Nephron progenitor cell (in vitro differentiated cells): Measurements from ENCODE around the gene AAK1.
A peak's percentile ranks its signal among the peaks of the same experiment; 100 is the strongest.

Source experiments
- DNase-seq: peaks from one replicate; pipeline ENCODE4 v3.0.0; 2021
- H3K27ac Mint-ChIP-seq: 2 replicates; pipeline ENCODE4 v1.8.0; 2021; ENCODE audit warnings: mild to moderate bottlenecking, moderate library complexity, mixed read lengths
- H3K27me3 Mint-ChIP-seq: 2 replicates; pipeline ENCODE4 v1.8.0; 2021; ENCODE audit warnings: mild to moderate bottlenecking, low read depth, mixed read lengths; ENCODE audit not compliant: poor library complexity
- H3K36me3 Mint-ChIP-seq: 2 replicates; pipeline ENCODE4 v1.8.0; 2021; ENCODE audit warnings: low read depth, mixed read lengths
- H3K4me1 Mint-ChIP-seq: 2 replicates; pipeline ENCODE4 v1.8.0; 2021; ENCODE audit warnings: mixed read lengths
- H3K4me3 Mint-ChIP-seq: 2 replicates; pipeline ENCODE4 v1.8.0; 2021; ENCODE audit warnings: mild to moderate bottlenecking, moderate library complexity, mixed read lengths
- H3K9me3 Mint-ChIP-seq: 2 replicates; pipeline ENCODE4 v1.8.0; 2021; ENCODE audit warnings: mild to moderate bottlenecking, moderate library complexity, mixed read lengths
- CTCF ChIP-seq: fragments of 200-600 bp; sonication (generic); IDR thresholded peaks from 2 replicates; pipeline ENCODE4 v1.5.0; 2021; ENCODE audit warnings: antibody characterized with exemption

Gene AAK1

GRCh38 chr2:69686813-69687212 lies 43.3 kb upstream of the AAK1 start:
- no peak for DNase-seq
- H3K4me3 Mint-ChIP-seq, result no peak overlapping the region
- no peaks in the 10 kb centered on the region for H3K36me3 Mint-ChIP-seq
- TF ChIP-seq CTCF, result no peak
- H3K9me3 Mint-ChIP-seq, result no peaks in the 10 kb centered on the region
- H3K27ac Mint-ChIP-seq, result no peak overlapping the region
- H3K27me3 Mint-ChIP-seq, result peaks cover 2% of the 10 kb centered on the region
- peaks cover 18% of the 10 kb centered on the region for H3K4me1 Mint-ChIP-seq

GRCh38 chr2:69685321-69686048 lies 41.9 kb upstream of the AAK1 start:
- H3K4me1 Mint-ChIP-seq, result peaks cover 18% of the 10 kb centered on the region
- no peak for TF ChIP-seq CTCF
- no peak for DNase-seq
- no peaks in the 10 kb centered on the region for H3K9me3 Mint-ChIP-seq
- H3K4me3 Mint-ChIP-seq, result no peak overlapping the region
- H3K27ac Mint-ChIP-seq, result no peak overlapping the region
- H3K36me3 Mint-ChIP-seq, result no peaks in the 10 kb centered on the region
- peaks cover under 1% of the 10 kb centered on the region for H3K27me3 Mint-ChIP-seq

GRCh38 chr2:69683170-69683971 lies 39.8 kb upstream of the AAK1 start:
- no peak for TF ChIP-seq CTCF
- no peaks in the 10 kb centered on the region for H3K36me3 Mint-ChIP-seq
- H3K4me3 Mint-ChIP-seq, result no peak overlapping the region
- H3K27ac Mint-ChIP-seq, result peak overlapping the region; percentile 2
- no peaks in the 10 kb centered on the region for H3K27me3 Mint-ChIP-seq
- no peak for DNase-seq
- H3K9me3 Mint-ChIP-seq, result no peaks in the 10 kb centered on the region
- peaks cover 18% of the 10 kb centered on the region for H3K4me1 Mint-ChIP-seq

GRCh38 chr2:69682525-69682924 lies 39.0 kb upstream of the AAK1 start:
- no peak overlapping the region for H3K4me3 Mint-ChIP-seq
- H3K27ac Mint-ChIP-seq, result no peak overlapping the region
- no peaks in the 10 kb centered on the region for H3K36me3 Mint-ChIP-seq
- DNase-seq, result no peak
- H3K4me1 Mint-ChIP-seq, result peaks cover 18% of the 10 kb centered on the region
- no peak for TF ChIP-seq CTCF
- H3K27me3 Mint-ChIP-seq, result no peaks in the 10 kb centered on the region
- no peaks in the 10 kb centered on the region for H3K9me3 Mint-ChIP-seq

- no peak for DNase-seq
- H3K27me3 Mint-ChIP-seq, result no peaks in the 10 kb centered on the region
- no peaks in the 10 kb centered on the region for H3K9me3 Mint-ChIP-seq
- H3K27ac Mint-ChIP-seq, result no peak overlapping the region
- H3K4me3 Mint-ChIP-seq, result no peak overlapping the region
- no peaks in the 10 kb centered on the region for H3K36me3 Mint-ChIP-seq
- peaks cover 17% of the 10 kb centered on the region for H3K4me1 Mint-ChIP-seq
- TF ChIP-seq CTCF, result no peak
Observed at GRCh38 chr2:69680001-69680675, 36.6 kb upstream of the AAK1 start.
